HEK293 (cell line): ENCODE measurements around the gene CUL3.

Experiments
- CTCF ChIA-PET: fragments of 350-600 bp; formaldehyde crosslinking; extraction: SDS; loops from one replicate; lab custom pipeline; 2021; ENCODE audit warnings: antibody characterized with exemption; lab: Yijun Ruan, JAX
- POLR2A ChIA-PET: fragments of 300-600 bp; formaldehyde crosslinking; extraction: SDS; loops from one replicate; lab custom pipeline; 2020; ENCODE audit warnings: antibody characterized with exemption, inconsistent platforms; lab: Yijun Ruan, JAX
- H3K27ac ChIP-seq: fragments of 200-500 bp; sonication (Bioruptor generic); 2 replicates; pipeline ENCODE4 v1.5.1; 2014; ENCODE audit warnings: low read depth, low read length, control low read depth, inconsistent platforms; ENCODE audit errors: extremely low read depth
- H3K36me3 ChIP-seq, 2 experiments: fragments of 200-500 bp in 1 of 2; sonication (Bioruptor generic) in 1 of 2; 1 replicate in 1 of 2; 2 replicates in 1 of 2; pipeline ENCODE4 v1.5.1; 2014 to 2017; ENCODE audit warnings: inconsistent platforms in 2 of 2, low read length in 2 of 2; ENCODE audit not compliant: control insufficient read depth in 2 of 2, insufficient read depth in 1 of 2
- H3K4me1 ChIP-seq: fragments of 200-500 bp; sonication (Bioruptor generic); 2 replicates; pipeline ENCODE4 v1.5.1; 2014; ENCODE audit warnings: mild to moderate bottlenecking, low read length, inconsistent platforms; ENCODE audit not compliant: control insufficient read depth, insufficient read depth
- H3K4me3 ChIP-seq: 2 replicates; pipeline ENCODE4 v1.5.1; 2011; ENCODE audit warnings: low read depth, mild to moderate bottlenecking, control low read depth, low read length, moderate library complexity
- H3K9me3 ChIP-seq: fragments of 200-500 bp; sonication (Bioruptor generic); 2 replicates; pipeline ENCODE4 v1.5.1; 2014; ENCODE audit warnings: low read depth, low read length, inconsistent platforms; ENCODE audit not compliant: control insufficient read depth, insufficient read depth
- ATF2 ChIP-seq: fragments of 450-650 bp; formaldehyde crosslinking; IDR thresholded peaks from 2 replicates; pipeline ENCODE4 v1.5.1; 2016; ENCODE audit warnings: missing biosample characterization, missing genetic modification characterization, low read depth
- FEZF1 ChIP-seq: fragments of 450-650 bp; formaldehyde crosslinking; IDR thresholded peaks from 2 replicates; pipeline ENCODE4 v1.5.1; 2016; ENCODE audit warnings: missing biosample characterization, missing genetic modification characterization
- GLI2 ChIP-seq: fragments of 450-650 bp; formaldehyde crosslinking; IDR thresholded peaks from 2 replicates; pipeline ENCODE4; 2017; ENCODE audit warnings: missing biosample characterization, missing genetic modification characterization, low read depth, borderline replicate concordance
- GLI4 ChIP-seq: fragments of 450-650 bp; formaldehyde crosslinking; IDR thresholded peaks from 2 replicates; pipeline ENCODE4 v1.5.1; 2016; ENCODE audit warnings: missing biosample characterization, missing genetic modification characterization
- GLIS1 ChIP-seq: fragments of 450-650 bp; formaldehyde crosslinking; IDR thresholded peaks from 2 replicates; pipeline ENCODE4 v1.5.1; 2016; ENCODE audit warnings: missing biosample characterization, missing genetic modification characterization
- MEIS1 ChIP-seq: sonication (generic); formaldehyde crosslinking; IDR thresholded peaks from 2 replicates; pipeline ENCODE4 v1.8.1; 2022; ENCODE audit warnings: missing genetic modification reagents, mild to moderate bottlenecking, borderline replicate concordance
- REST ChIP-seq: fragments of 450-650 bp; formaldehyde crosslinking; IDR thresholded peaks from 2 replicates; pipeline ENCODE4 v1.5.1; 2016; ENCODE audit warnings: missing biosample characterization, missing genetic modification characterization
- WT1 ChIP-seq: fragments of 450-650 bp; formaldehyde crosslinking; IDR thresholded peaks from 2 replicates; pipeline ENCODE4 v1.5.1; 2016; ENCODE audit warnings: missing biosample characterization, missing genetic modification characterization
- ZBTB1 ChIP-seq: fragments of 450-650 bp; formaldehyde crosslinking; IDR thresholded peaks from 2 replicates; pipeline ENCODE4 v1.5.1; 2016; ENCODE audit warnings: missing biosample characterization, missing genetic modification characterization
- ZBTB20 ChIP-seq: fragments of 450-650 bp; formaldehyde crosslinking; IDR thresholded peaks from 2 replicates; pipeline ENCODE4 v1.5.1; 2016; ENCODE audit warnings: missing biosample characterization, missing genetic modification characterization
- ZNF23 ChIP-seq: fragments of 450-650 bp; formaldehyde crosslinking; IDR thresholded peaks from 2 replicates; pipeline ENCODE4 v1.5.1; 2016; ENCODE audit warnings: missing biosample characterization, missing genetic modification characterization, borderline replicate concordance
- ZNF26 ChIP-seq: fragments of 450-650 bp; formaldehyde crosslinking; IDR thresholded peaks from 2 replicates; pipeline ENCODE4 v1.5.1; 2016; ENCODE audit warnings: missing biosample characterization, missing genetic modification characterization
- ZNF311 ChIP-seq: fragments of 450-650 bp; formaldehyde crosslinking; IDR thresholded peaks from 2 replicates; pipeline ENCODE4 v1.5.1; 2017; ENCODE audit warnings: missing biosample characterization, missing genetic modification characterization, borderline replicate concordance
- ZNF521 ChIP-seq: fragments of 450-650 bp; formaldehyde crosslinking; IDR thresholded peaks from 2 replicates; pipeline ENCODE4 v1.5.1; 2017; ENCODE audit warnings: missing biosample characterization, mild to moderate bottlenecking, missing genetic modification characterization
- ZNF548 ChIP-seq: fragments of 450-650 bp; formaldehyde crosslinking; IDR thresholded peaks from 2 replicates; pipeline ENCODE4 v1.5.1; 2016; ENCODE audit warnings: missing biosample characterization, missing genetic modification characterization
- ZNF558 ChIP-seq: fragments of 450-650 bp; formaldehyde crosslinking; IDR thresholded peaks from 2 replicates; pipeline ENCODE4 v1.5.1; 2016; ENCODE audit warnings: missing biosample characterization, missing genetic modification characterization
- ZNF560 ChIP-seq: fragments of 450-650 bp; formaldehyde crosslinking; IDR thresholded peaks from 2 replicates; pipeline ENCODE4 v1.5.1; 2017; ENCODE audit warnings: missing biosample characterization, missing genetic modification characterization, borderline replicate concordance
- ZNF571 ChIP-seq: fragments of 450-650 bp; formaldehyde crosslinking; IDR thresholded peaks from 2 replicates; pipeline ENCODE4 v1.5.0; 2017; ENCODE audit warnings: missing biosample characterization, missing genetic modification characterization
- ZNF585B ChIP-seq: fragments of 450-650 bp; formaldehyde crosslinking; IDR thresholded peaks from 2 replicates; pipeline ENCODE4 v1.5.1; 2016; ENCODE audit warnings: missing biosample characterization, missing genetic modification characterization

The CUL3 gene

DNA sequence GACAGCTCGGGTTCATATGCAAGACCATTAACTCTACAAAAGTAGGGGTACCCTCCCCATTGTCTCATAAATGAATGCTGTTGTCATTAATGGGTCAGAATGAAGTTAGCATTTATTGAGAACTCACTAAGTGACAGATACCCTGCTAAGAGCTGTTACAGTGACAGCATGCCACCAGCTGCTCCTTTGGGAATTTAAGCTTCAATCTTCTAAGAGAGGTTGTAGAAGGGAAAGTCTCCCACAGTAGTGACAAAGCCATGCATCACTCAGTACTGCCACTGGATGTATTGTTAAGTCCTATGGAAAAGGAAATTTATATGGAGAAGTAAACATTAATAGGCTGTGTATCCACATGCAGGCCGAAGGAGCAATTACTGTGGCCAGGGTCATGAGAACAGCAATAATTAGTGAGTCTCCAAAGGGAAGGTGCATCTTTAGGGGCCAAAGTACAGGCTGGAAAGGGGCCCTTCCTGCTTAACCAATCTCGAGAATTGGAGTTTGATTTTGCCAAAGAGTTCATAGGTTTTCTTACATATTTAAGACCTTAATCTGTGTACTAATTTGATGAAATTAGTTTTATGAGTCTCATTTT lies 118.8 kb downstream of the CUL3 start:
- CTCF ChIA-PET, result interaction anchor here (0.9 to 1.0 kb wide), 2 partner anchors 12 to 185 kb away, joined by 3 to 4 read pairs; no protein-coding TSS in a partner anchor
- POLR2A ChIA-PET, result no interaction called here
- no peak for TF ChIP-seq ZNF311 (tag by site-specific recombination)
- TF ChIP-seq ZNF560 (tag by site-specific recombination), result no peak
- no peak for TF ChIP-seq ZBTB20 (tag by site-specific recombination)
- TF ChIP-seq ZNF521, result no peak
- no peak for TF ChIP-seq ZNF585B (tag by site-specific recombination)
- no peak for TF ChIP-seq REST (tag by site-specific recombination)
- TF ChIP-seq GLI2 (tag by site-specific recombination), result no peak
- no peak for TF ChIP-seq ZNF548 (tag by site-specific recombination)
- TF ChIP-seq ZNF23 (tag by site-specific recombination), result no peak
- no peak for TF ChIP-seq ATF2 (tag by site-specific recombination)
- TF ChIP-seq ZNF558, result no peak
- no peak for TF ChIP-seq ZNF571
- TF ChIP-seq GLIS1 (tag by site-specific recombination), result 0 out of 2 replicates have a peak, but pooled peaks have one; percentile 10
- no peak for TF ChIP-seq MEIS1 (CRISPR knock-in tag)
- peak; percentile 9; the same call in 1 of the 2 replicates for TF ChIP-seq FEZF1 (tag by site-specific recombination)
- 0 out of 2 replicates have a peak, but pooled peaks have one; percentile 25 for TF ChIP-seq WT1
- Histone ChIP-seq H3K36me3 (no peaks in the 10 kb centered on the region), H3K9me3 (no peaks in the 10 kb centered on the region), H3K4me1 (no peaks in the 10 kb centered on the region), H3K4me3 (no peak overlapping the region), H3K27ac (no peak overlapping the region)

GRCh38 chr2:224461391-224461790 lies 123.8 kb downstream of the CUL3 start:
- H3K4me3 ChIP-seq, result no peak overlapping the region
- POLR2A ChIA-PET, result no interaction called here
- H3K4me1 ChIP-seq, result no peaks in the 10 kb centered on the region
- H3K27ac ChIP-seq, result no peak overlapping the region
- CTCF ChIA-PET, result no interaction called here
- H3K36me3 ChIP-seq, result no peaks in the 10 kb centered on the region
- no peak for TF ChIP-seq GLI4 (tag by site-specific recombination)
- no peak for TF ChIP-seq ZBTB1 (tag by site-specific recombination)
- no peak for TF ChIP-seq ZNF26
- no peak for TF ChIP-seq GLIS1 (tag by site-specific recombination)
- H3K9me3 ChIP-seq, result no peaks in the 10 kb centered on the region
